Occipital lobe (tissue), 2 donors: Measurements from ENCODE around the gene TTBK1. TPM values are rescaled to one million over a fixed set of nuclear protein-coding genes. Genes with fewer than 3 reads are reported as not detected.

Source experiments
- DNase-seq: peaks from one replicate; lab custom pipeline; 2025; lab: John Stamatoyannopoulos, UW
- total RNA-seq: library from RNA; depleted of rRNA; stranded (reverse); fragments of >200 nt; gene quantifications from one replicate; pipeline ENCODE4 v1.2.3, GENCODE V29; 2014

The TTBK1 gene
- total RNA-seq, 1 donor from 2014 or later = 13.1 TPM

GRCh38 chr6:43255408-43256054 lies 12.2 kb downstream of the TTBK1 start:
- DNase-seq = no peak

GRCh38 chr6:43256670-43257366 lies 13.5 kb downstream of the TTBK1 start:
- DNase-seq = no peak

GRCh38 chr6:43257367-43258145 lies 14.3 kb downstream of the TTBK1 start:
- DNase-seq = no peak

- no peak for DNase-seq
These were observed 14.9 kb downstream of the TTBK1 start for GRCh38 chr6:43258180-43258579.

GRCh38 chr6:43258807-43259686 lies 15.8 kb downstream of the TTBK1 start:
- DNase-seq = no peak

GRCh38 chr6:43260791-43261190 lies 17.5 kb downstream of the TTBK1 start:
- no peak for DNase-seq

- DNase-seq = no peak
These were observed 17.9 kb downstream of the TTBK1 start for GRCh38 chr6:43261198-43261597.

GRCh38 chr6:43262000-43262779 lies 18.9 kb downstream of the TTBK1 start:
- DNase-seq = no peak

- DNase-seq = no peak
These were observed 19.6 kb downstream of the TTBK1 start for GRCh38 chr6:43262780-43263313.

- peak; percentile 27 for DNase-seq
These were observed 20.3 kb downstream of the TTBK1 start for GRCh38 chr6:43263314-43264178.

GRCh38 chr6:43264599-43265145 lies 21.4 kb downstream of the TTBK1 start:
- DNase-seq = no peak

- DNase-seq = no peak
These were observed 22.3 kb downstream of the TTBK1 start for GRCh38 chr6:43265564-43265963.

GRCh38 chr6:43267619-43268354 lies 24.5 kb downstream of the TTBK1 start:
- no peak for DNase-seq

GRCh38 chr6:43268355-43268700 lies 25.0 kb downstream of the TTBK1 start:
- peak; percentile 62 for DNase-seq

GRCh38 chr6:43268782-43269272 lies 25.5 kb downstream of the TTBK1 start:
- no peak for DNase-seq

- DNase-seq = no peak
These were observed 26.2 kb downstream of the TTBK1 start for GRCh38 chr6:43269273-43270007.

GRCh38 chr6:43271103-43271815 lies 28.0 kb downstream of the TTBK1 start:
- DNase-seq = no peak
